Fibroblast of lung (primary cell): ENCODE data around the gene KRTAP10-1.

ENCODE experiments used
- CTCF ChIP-seq, 2 donors: IDR thresholded peaks in 1 of 2; conservative IDR thresholded peaks in 1 of 2; 1 replicate in 1 of 2; 2 replicates in 1 of 2; pipeline ENCODE4 v1.5.1; 2011 to 2012; ENCODE audit warnings: low read length in 2 of 2, control low read depth in 1 of 2, inconsistent platforms in 1 of 2, low read depth in 1 of 2, mild to moderate bottlenecking in 1 of 2
- EZH2 ChIP-seq: IDR thresholded peaks from 2 replicates; pipeline ENCODE4 v1.5.1; 2012; ENCODE audit warnings: low read length, control low read depth, mild to moderate bottlenecking; ENCODE audit errors: missing control alignments

DNA sequence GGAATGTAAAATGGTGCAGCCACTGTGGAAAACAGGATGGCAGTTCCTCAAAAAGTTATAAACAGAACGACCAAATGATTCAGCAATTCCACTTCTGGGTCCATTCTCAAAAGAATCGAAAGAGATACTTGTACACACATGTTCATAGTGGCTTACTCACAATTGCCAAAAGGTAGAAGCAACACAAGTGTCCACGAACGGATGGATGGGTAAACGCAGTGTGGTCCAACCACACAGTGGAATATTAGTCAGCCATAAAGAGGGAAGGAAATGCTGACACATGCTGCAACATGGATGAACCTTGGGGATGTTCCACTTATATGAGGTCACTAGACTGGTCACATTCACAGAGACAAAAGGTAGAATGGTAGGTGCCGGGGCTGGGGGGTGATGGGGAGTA is 5.3 kb downstream of the KRTAP10-1 start:
- TF ChIP-seq CTCF (conservative IDR thresholded peaks at IDR 0.05 in 1 of 2, IDR thresholded peaks at IDR 0.05 in 1 of 2; ENCODE audit: low read depth in 1 of 2, low read length in 2 of 2): no peak
- TF ChIP-seq EZH2: no peak
